HepG2 (cell line): ENCODE results near the gene UPK1A. TPM values are rescaled to one million over a fixed set of nuclear protein-coding genes. Genes with fewer than 3 reads are reported as not detected.

Experiments used
- ARID2 ChIP-seq: sonication (generic); formaldehyde crosslinking; IDR thresholded peaks from 2 replicates; pipeline ENCODE4 v1.8.1; 2022; ENCODE audit warnings: mild to moderate bottlenecking, missing genetic modification reagents, borderline replicate concordance
- CBX5 ChIP-seq: sonication (generic); formaldehyde crosslinking; IDR thresholded peaks from 2 replicates; pipeline ENCODE4 v1.4.0; 2020; ENCODE audit warnings: missing genetic modification reagents, borderline replicate concordance
- HMGA1 ChIP-seq: sonication (generic); formaldehyde crosslinking; conservative IDR thresholded peaks from 2 replicates; pipeline ENCODE4 v1.4.0; 2020; ENCODE audit warnings: missing genetic modification reagents
- HOXA9 ChIP-seq: sonication (generic); formaldehyde crosslinking; IDR thresholded peaks from 2 replicates; pipeline ENCODE4 v1.8.1; 2022; ENCODE audit warnings: missing genetic modification reagents, mild to moderate bottlenecking, moderate library complexity, borderline replicate concordance
- IKZF4 ChIP-seq: sonication (generic); formaldehyde crosslinking; IDR thresholded peaks from 2 replicates; pipeline ENCODE4 v1.5.1; 2020; ENCODE audit warnings: borderline replicate concordance, mild to moderate bottlenecking, low read depth, missing genetic modification reagents; ENCODE audit errors: not compliant biosample characterization
- MZF1 ChIP-seq: sonication (generic); formaldehyde crosslinking; IDR thresholded peaks from 2 replicates; pipeline ENCODE4 v1.8.1; 2023; ENCODE audit warnings: mild to moderate bottlenecking, missing genetic modification reagents, borderline replicate concordance
- RBFOX2 ChIP-seq: fragments of 200-400 bp; formaldehyde crosslinking; IDR thresholded peaks from 2 replicates; pipeline ENCODE4 v1.6.1; 2017; ENCODE audit warnings: low read depth, mild to moderate bottlenecking, low read length
- RBM39 ChIP-seq: fragments of 200-400 bp; formaldehyde crosslinking; IDR thresholded peaks from one replicate; pipeline ENCODE4 v1.6.1; 2018; ENCODE audit warnings: antibody characterized with exemption, mild to moderate bottlenecking, low read depth, low read length; ENCODE audit not compliant: poor library complexity, severe bottlenecking
- TMF1 ChIP-seq: sonication (generic); formaldehyde crosslinking; IDR thresholded peaks from 2 replicates; pipeline ENCODE4 v1.8.1; 2022; ENCODE audit warnings: low read depth, missing genetic modification reagents
- ZNF124 ChIP-seq: sonication (generic); formaldehyde crosslinking; IDR thresholded peaks from 2 replicates; pipeline ENCODE4 v1.4.0; 2020; ENCODE audit warnings: missing genetic modification reagents
- ZNF549 ChIP-seq: sonication (generic); formaldehyde crosslinking; IDR thresholded peaks from 2 replicates; pipeline ENCODE4 v1.5.0; 2020; ENCODE audit warnings: missing genetic modification reagents
- ZNF615 ChIP-seq: sonication (generic); formaldehyde crosslinking; IDR thresholded peaks from 2 replicates; pipeline ENCODE4 v1.5.0; 2020; ENCODE audit warnings: mild to moderate bottlenecking, missing genetic modification reagents, borderline replicate concordance
- ZNF672 ChIP-seq: sonication (generic); formaldehyde crosslinking; IDR thresholded peaks from 2 replicates; pipeline ENCODE4 v1.8.1; 2022; ENCODE audit warnings: missing genetic modification reagents
- ZNF737 ChIP-seq: sonication (generic); formaldehyde crosslinking; IDR thresholded peaks from 2 replicates; pipeline ENCODE4 v1.5.0; 2020; ENCODE audit warnings: missing genetic modification reagents, mild to moderate bottlenecking, borderline replicate concordance
- ZNF839 ChIP-seq: sonication (generic); formaldehyde crosslinking; IDR thresholded peaks from 2 replicates; pipeline ENCODE4 v1.4.0; 2020; ENCODE audit warnings: missing genetic modification reagents, mild to moderate bottlenecking, borderline replicate concordance
- polyA plus RNA-seq, 8 experiments: library from polyadenylated mRNA; depleted of rRNA in 3 of 8; stranded (reverse) in 7 of 8; unstranded in 1 of 8; fragments of >200 nt; fragmentation: Illumina TruSeq in 4 of 8; extraction: Trizol in 4 of 8; gene quantifications; 2 replicates each; pipeline versions ENCODE4 v1.2.1 to v1.2.3, GENCODE V29; 2011 to 2016; ENCODE audit warnings: low read depth in 4 of 8, missing spikeins in 1 of 8, mixed read lengths in 1 of 8; ENCODE audit not compliant: insufficient read depth in 1 of 8
- total RNA-seq, 5 experiments: library from RNA; depleted of rRNA; stranded (reverse); fragments of >200 nt; fragmentation: Illumina TruSeq; extraction: Trizol; gene quantifications; 2 replicates each; pipeline ENCODE4 v1.2.3, GENCODE V29; 2016; ENCODE audit warnings: low read depth in 1 of 5
- TF ChIP-seq, protein P1 (sequence below): sonication (generic); formaldehyde crosslinking; IDR thresholded peaks from 2 replicates; pipeline ENCODE4 v1.4.0; 2020; ENCODE audit warnings: mild to moderate bottlenecking, low read depth, missing genetic modification reagents
- TF ChIP-seq, protein P2 (sequence below): sonication (generic); formaldehyde crosslinking; conservative IDR thresholded peaks from 2 replicates; pipeline ENCODE4 v1.4.0; 2020; ENCODE audit warnings: missing genetic modification reagents
- TF ChIP-seq, protein P3 (sequence below): sonication (generic); formaldehyde crosslinking; IDR thresholded peaks from 2 replicates; pipeline ENCODE4 v1.5.0; 2020; ENCODE audit warnings: missing genetic modification reagents
- TF ChIP-seq, protein P4 (sequence below): sonication (generic); formaldehyde crosslinking; IDR thresholded peaks from 2 replicates; pipeline ENCODE4 v1.8.1; 2022; ENCODE audit warnings: mild to moderate bottlenecking, missing genetic modification reagents
- TF ChIP-seq, protein P5 (sequence below): sonication (generic); formaldehyde crosslinking; IDR thresholded peaks from 2 replicates; pipeline ENCODE4 v1.4.0; 2020; ENCODE audit warnings: missing genetic modification reagents

The UPK1A gene
- total and polyA plus RNA-seq, 2 of the 13 experiments (the other 11 are each of a cell fraction or from before 2014, with no cell fraction given), result 2.9 TPM; not detected in 1

DNA sequence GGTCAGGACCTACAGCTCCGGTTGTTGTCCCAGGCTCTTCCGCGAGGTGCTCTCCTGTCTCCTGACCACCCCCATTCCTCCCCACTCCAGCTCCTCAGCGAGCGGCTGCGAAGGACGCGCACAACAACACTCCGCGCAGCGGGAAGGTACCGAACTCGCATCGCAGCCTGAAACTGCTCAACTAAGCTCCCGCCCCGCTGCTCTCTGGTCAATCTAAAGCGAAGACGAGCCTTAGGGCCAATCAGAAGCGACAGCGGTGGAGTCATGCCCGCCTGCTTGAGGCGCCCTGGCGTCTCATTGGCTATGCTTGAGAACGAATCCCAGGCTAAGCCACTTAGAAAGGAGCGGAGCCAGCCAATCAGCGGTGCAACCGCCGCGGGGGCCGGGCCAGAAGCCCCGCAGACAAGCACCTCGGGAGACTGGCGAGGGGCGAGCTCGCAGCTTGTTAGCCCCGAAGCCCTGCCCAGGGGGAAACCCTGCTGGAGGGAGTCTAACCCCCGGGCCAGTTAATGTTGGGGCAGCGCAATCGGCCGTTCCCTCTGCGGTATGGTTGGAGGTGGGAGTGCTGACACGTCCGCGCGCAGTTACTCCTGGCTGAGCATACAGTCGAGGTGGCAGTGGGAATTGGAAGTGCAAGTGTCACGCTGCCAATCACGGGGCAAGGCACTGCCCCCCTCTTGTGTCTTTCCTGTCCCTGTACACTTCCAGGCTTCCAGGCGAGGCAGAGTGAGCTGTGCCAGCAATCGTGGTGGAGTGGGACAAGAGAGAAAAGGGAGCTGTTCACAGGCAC, 36.1 kb downstream of the UPK1A start (continued):
- TF ChIP-seq, protein P1, sequence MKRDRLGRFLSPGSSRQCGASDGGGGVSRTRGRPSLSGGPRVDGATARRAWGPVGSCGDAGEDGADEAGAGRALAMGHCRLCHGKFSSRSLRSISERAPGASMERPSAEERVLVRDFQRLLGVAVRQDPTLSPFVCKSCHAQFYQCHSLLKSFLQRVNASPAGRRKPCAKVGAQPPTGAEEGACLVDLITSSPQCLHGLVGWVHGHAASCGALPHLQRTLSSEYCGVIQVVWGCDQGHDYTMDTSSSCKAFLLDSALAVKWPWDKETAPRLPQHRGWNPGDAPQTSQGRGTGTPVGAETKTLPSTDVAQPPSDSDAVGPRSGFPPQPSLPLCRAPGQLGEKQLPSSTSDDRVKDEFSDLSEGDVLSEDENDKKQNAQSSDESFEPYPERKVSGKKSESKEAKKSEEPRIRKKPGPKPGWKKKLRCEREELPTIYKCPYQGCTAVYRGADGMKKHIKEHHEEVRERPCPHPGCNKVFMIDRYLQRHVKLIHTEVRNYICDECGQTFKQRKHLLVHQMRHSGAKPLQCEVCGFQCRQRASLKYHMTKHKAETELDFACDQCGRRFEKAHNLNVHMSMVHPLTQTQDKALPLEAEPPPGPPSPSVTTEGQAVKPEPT (CRISPR knock-in tag), result no peak
- no peak for TF ChIP-seq TMF1 (CRISPR knock-in tag)
- no peak; the same call in 1 of the 2 replicates for TF ChIP-seq MZF1 (CRISPR knock-in tag)
- TF ChIP-seq, protein P2, sequence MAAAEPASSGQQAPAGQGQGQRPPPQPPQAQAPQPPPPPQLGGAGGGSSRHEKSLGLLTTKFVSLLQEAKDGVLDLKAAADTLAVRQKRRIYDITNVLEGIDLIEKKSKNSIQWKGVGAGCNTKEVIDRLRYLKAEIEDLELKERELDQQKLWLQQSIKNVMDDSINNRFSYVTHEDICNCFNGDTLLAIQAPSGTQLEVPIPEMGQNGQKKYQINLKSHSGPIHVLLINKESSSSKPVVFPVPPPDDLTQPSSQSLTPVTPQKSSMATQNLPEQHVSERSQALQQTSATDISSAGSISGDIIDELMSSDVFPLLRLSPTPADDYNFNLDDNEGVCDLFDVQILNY (CRISPR knock-in tag), result peak; percentile 48; the same call in 1 of the 2 replicates
- TF ChIP-seq, protein P3, sequence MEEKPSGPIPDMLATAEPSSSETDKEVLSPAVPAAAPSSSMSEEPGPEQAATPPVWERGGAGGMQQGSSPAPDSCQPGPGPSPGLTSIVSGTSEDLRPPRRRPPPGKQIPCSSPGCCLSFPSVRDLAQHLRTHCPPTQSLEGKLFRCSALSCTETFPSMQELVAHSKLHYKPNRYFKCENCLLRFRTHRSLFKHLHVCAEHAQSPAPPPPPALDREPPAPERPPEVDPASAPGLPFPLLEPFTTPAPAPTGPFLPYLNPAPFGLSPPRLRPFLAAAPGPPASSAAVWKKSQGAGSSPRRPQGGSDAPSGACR (CRISPR knock-in tag), result peak; percentile 36; the same call in 1 of the 2 replicates
- no peak for TF ChIP-seq ZNF549 (CRISPR knock-in tag)
- TF ChIP-seq ZNF737 (CRISPR knock-in tag), result no peak
- no peak for TF ChIP-seq ZNF615 (CRISPR knock-in tag)
- TF ChIP-seq HMGA1 (CRISPR knock-in tag), result no peak
- TF ChIP-seq, protein P4, sequence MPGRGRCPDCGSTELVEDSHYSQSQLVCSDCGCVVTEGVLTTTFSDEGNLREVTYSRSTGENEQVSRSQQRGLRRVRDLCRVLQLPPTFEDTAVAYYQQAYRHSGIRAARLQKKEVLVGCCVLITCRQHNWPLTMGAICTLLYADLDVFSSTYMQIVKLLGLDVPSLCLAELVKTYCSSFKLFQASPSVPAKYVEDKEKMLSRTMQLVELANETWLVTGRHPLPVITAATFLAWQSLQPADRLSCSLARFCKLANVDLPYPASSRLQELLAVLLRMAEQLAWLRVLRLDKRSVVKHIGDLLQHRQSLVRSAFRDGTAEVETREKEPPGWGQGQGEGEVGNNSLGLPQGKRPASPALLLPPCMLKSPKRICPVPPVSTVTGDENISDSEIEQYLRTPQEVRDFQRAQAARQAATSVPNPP (CRISPR knock-in tag), result no peak
- TF ChIP-seq CBX5 (CRISPR knock-in tag), result no peak
- TF ChIP-seq ZNF124 (CRISPR knock-in tag), result no peak
- TF ChIP-seq RBM39, result no peak
- no peak for TF ChIP-seq ZNF839 (CRISPR knock-in tag)
- no peak for TF ChIP-seq ZNF672 (CRISPR knock-in tag)
- TF ChIP-seq, protein P5, sequence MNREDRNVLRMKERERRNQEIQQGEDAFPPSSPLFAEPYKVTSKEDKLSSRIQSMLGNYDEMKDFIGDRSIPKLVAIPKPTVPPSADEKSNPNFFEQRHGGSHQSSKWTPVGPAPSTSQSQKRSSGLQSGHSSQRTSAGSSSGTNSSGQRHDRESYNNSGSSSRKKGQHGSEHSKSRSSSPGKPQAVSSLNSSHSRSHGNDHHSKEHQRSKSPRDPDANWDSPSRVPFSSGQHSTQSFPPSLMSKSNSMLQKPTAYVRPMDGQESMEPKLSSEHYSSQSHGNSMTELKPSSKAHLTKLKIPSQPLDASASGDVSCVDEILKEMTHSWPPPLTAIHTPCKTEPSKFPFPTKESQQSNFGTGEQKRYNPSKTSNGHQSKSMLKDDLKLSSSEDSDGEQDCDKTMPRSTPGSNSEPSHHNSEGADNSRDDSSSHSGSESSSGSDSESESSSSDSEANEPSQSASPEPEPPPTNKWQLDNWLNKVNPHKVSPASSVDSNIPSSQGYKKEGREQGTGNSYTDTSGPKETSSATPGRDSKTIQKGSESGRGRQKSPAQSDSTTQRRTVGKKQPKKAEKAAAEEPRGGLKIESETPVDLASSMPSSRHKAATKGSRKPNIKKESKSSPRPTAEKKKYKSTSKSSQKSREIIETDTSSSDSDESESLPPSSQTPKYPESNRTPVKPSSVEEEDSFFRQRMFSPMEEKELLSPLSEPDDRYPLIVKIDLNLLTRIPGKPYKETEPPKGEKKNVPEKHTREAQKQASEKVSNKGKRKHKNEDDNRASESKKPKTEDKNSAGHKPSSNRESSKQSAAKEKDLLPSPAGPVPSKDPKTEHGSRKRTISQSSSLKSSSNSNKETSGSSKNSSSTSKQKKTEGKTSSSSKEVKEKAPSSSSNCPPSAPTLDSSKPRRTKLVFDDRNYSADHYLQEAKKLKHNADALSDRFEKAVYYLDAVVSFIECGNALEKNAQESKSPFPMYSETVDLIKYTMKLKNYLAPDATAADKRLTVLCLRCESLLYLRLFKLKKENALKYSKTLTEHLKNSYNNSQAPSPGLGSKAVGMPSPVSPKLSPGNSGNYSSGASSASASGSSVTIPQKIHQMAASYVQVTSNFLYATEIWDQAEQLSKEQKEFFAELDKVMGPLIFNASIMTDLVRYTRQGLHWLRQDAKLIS (CRISPR knock-in tag), result no peak
- peak; percentile 60; the same call in 1 of the 2 replicates for TF ChIP-seq RBFOX2
- TF ChIP-seq HOXA9 (CRISPR knock-in tag), result no peak
- TF ChIP-seq ARID2, result no peak
- TF ChIP-seq IKZF4 (CRISPR knock-in tag), result peak; percentile 47
